GM12864 (cell line): Measurements from ENCODE around the gene EFCAB5.
"Not testable (repeated sequence)": the region's sequence is repeated elsewhere in the genome, so short reads cannot be mapped to it uniquely, and the experiment has no call there.

Experiments
- DNase-seq: peaks from one replicate; pipeline ENCODE4 v3.0.0-alpha.2; 2011; ENCODE audit warnings: low read depth
- H3K4me3 ChIP-seq: 2 replicates; pipeline ENCODE4 v1.5.1; 2011; ENCODE audit warnings: mild to moderate bottlenecking, low read depth, low read length, control low read depth
- TF ChIP-seq, protein P1 (sequence below): IDR thresholded peaks from 2 replicates; pipeline ENCODE4 v1.5.1; 2011; ENCODE audit warnings: low read depth, mild to moderate bottlenecking, moderate library complexity, low read length, control low read depth, inconsistent platforms; ENCODE audit errors: missing control alignments

EFCAB5 gene

DNA sequence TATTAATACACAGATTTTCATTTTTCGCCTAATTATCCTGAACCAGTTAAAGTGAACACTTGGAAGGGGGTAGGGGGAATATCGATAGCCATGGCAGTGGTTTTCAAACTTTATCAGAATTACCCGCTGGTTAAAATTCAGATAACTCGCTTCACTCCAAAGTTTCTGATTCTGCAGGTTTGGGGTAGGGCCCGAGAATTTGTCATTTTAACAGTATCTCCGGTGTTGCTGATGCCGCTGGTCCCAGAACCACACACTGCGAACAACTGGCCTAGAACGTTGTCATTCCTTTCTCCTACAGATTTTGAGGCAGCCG lies 174.9 kb downstream of the EFCAB5 start:
- TF ChIP-seq, protein P1, sequence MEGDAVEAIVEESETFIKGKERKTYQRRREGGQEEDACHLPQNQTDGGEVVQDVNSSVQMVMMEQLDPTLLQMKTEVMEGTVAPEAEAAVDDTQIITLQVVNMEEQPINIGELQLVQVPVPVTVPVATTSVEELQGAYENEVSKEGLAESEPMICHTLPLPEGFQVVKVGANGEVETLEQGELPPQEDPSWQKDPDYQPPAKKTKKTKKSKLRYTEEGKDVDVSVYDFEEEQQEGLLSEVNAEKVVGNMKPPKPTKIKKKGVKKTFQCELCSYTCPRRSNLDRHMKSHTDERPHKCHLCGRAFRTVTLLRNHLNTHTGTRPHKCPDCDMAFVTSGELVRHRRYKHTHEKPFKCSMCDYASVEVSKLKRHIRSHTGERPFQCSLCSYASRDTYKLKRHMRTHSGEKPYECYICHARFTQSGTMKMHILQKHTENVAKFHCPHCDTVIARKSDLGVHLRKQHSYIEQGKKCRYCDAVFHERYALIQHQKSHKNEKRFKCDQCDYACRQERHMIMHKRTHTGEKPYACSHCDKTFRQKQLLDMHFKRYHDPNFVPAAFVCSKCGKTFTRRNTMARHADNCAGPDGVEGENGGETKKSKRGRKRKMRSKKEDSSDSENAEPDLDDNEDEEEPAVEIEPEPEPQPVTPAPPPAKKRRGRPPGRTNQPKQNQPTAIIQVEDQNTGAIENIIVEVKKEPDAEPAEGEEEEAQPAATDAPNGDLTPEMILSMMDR: no peak
- H3K4me3 ChIP-seq: peak overlapping the region; percentile 79
- DNase-seq: no peak

DNA sequence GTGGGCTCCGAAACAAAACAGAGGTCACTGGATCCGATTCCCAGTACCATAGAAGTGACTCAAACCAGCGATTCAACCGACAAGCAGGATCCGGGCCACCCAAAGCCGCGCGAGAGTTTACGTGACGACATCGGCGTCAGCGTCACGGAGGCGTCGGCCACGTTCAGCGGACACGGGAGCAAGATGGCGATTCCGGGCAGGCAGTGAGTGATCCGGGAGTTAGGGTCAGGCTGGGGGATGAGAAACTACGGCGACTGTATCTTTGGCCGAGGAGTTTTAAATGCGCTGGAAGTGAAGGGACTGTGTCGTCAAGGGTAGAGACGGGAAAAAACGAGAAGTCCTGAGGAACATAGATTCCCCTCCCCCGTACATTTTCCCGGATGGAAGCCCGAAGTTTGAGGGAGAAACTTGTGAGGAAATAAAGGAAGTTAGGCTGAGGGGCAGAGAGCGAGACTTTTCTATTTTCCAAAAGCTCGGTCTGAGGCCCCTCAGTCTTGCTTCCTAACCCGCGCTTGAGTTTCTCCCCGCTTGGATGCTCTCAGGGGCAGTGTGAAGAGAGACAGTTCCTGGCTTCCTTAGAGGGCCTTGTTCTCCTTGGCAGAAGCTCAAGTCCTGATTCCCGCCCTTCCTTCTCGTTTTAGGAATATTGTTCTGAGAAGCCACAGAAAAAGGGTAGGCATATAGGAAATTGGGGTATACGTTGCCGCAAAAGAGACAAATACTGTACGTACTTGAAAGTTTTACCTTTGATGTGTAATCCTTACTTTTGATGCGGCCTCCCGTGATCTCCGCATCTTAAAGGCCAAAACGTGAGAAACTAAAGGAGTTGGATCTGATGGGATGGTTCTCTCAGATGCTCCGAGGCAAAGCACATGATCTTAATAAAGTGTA lies 175.5 kb downstream of the EFCAB5 start, which contains the start of gene NSRP1:
TSS of gene NSRP1 (plus strand) at position 156 of the 891 bp plus-strand sequence. CDS start at position 184, 28 bp downstream.
- TF ChIP-seq, protein P1: no peak
- peak within 1 kb of the TSS; percentile 79 for H3K4me3 ChIP-seq
- peak; percentile 82 for DNase-seq

DNA sequence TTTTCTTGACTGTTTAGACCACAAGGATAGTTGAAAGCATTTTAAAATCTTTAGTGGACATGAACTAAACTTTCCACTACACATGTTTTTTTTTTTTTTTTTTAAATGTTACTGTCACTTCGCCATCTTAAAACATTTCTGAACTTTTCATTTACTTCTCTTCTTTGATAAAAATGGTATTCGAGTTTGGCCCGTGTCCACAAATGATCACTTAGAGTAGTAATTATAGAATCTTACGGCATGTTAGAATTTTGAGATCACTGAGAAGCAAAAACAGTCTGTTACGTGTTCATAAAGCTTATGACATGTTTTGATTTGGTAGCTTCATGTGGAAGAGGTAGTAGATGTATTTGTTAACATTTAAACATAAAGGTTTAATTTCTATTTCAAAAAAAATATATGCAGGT lies 176.2 kb downstream of the EFCAB5 start:
- peak overlapping the region; percentile 79 for H3K4me3 ChIP-seq
- TF ChIP-seq, protein P1: no peak
- DNase-seq: no peak

DNA sequence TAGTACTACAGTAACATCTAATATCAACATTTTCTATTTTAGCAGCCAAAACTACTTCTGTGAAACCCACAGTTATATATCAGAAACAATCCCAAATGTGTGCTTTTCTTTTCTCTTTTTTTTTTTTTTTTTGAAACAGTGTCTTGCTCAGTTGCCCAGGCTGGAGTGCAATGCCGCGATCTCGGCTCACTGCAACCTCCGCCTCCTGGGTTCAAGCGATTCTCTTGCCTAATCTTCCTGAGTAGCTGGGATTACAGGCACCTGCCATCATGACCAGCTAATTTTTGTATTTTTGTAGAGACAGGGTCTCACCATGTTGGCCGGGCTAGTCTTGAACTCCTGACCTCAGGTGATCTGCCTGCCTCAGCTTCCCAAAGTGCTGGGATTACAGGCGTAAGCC lies 177.2 kb downstream of the EFCAB5 start:
- DNase-seq, H3K4me3 ChIP-seq: not testable (repeated sequence)

DNA sequence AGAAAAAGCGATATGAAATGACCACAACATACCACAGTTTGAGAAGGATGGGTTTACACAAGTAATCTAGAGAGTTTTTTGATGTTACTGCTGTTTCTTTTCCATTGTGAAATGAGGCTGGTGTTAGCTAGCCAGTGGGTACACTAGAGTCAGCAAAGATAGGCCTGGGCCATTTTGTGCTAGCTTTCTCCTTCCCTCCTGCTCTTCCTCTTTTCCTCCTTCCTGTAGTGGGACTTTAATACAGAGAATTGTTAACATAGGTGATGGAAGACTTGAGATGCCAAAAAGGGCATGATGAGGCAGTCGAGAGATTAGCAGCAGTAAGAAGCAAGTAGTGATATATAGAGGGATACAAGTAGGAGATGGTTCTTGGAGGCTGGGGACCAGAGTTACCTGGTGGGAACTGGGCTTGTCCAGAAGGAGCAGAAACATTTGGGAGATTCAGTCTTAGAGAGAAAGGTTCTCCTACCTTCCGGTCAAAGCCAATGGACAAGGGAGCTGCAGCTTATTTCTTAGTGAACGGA lies 182.9 kb downstream of the EFCAB5 start:
- no peak for DNase-seq
- no peak overlapping the region for H3K4me3 ChIP-seq
- TF ChIP-seq, protein P1: no peak

DNA sequence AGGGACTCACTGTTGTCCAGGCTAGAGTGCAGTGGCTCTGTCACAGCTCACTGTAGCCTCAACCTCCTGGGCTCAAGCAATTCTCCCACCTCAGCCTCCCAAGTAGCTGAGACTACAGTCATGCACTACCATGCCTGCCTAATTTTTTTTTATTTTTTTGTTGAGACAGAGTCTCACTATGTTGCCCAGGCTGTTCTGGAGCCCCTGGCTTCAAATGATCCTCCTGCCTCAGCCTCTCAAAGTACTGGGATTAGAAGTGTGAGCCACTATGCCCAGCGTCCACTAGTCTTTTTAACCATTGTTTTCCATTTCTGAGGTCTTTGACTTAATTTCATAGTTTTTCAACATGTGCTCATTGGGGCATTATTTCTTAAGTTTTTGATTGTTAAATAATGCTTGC lies 188.7 kb downstream of the EFCAB5 start:
- no peak for DNase-seq
- TF ChIP-seq, protein P1: no peak
- H3K4me3 ChIP-seq: no peak overlapping the region

DNA sequence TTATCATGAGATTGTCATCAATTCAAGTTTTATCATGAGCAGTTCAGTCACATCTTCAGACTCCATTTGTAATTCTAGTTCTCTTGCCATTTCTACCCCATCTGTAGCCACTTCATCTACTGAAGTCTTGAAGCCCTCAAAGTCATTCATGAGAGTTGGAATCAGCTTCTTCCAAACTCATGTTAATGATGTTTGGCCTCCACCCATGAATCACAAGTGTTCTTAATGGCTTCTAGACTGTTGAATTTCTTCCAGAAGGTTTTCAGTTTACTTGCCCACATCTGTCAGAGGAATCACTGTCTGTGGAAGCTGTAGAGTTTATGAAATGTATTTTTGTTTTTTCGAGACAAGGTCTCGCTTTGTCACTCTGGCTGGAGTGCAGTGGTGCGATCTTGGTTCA lies 191.2 kb downstream of the EFCAB5 start:
- TF ChIP-seq, protein P1: no peak
- H3K4me3 ChIP-seq: no peak overlapping the region
- no peak for DNase-seq
